COR-L47 (cell line): ENCODE measurements around the gene GATAD2A.

Experiments used
- DNase-seq: peaks from one replicate; lab custom pipeline; 2025; lab: John Stamatoyannopoulos, UW

The GATAD2A gene

GRCh38 chr19:19421299-19421696 is 15.8 kb downstream of the GATAD2A start:
- DNase-seq, result no peak

GRCh38 chr19:19422156-19422555 is 16.7 kb downstream of the GATAD2A start:
- no peak for DNase-seq

- DNase-seq, result no peak
Observed at GRCh38 chr19:19423322-19423721, 17.8 kb downstream of the GATAD2A start.

GRCh38 chr19:19425170-19425875 is 19.8 kb downstream of the GATAD2A start:
- DNase-seq, result no peak

GRCh38 chr19:19426216-19426615 is 20.7 kb downstream of the GATAD2A start:
- no peak for DNase-seq

- no peak for DNase-seq
Observed at GRCh38 chr19:19426799-19427198, 21.3 kb downstream of the GATAD2A start.

GRCh38 chr19:19427302-19427701 is 21.8 kb downstream of the GATAD2A start:
- DNase-seq, result no peak

- DNase-seq, result no peak
Observed at GRCh38 chr19:19427944-19428343, 22.5 kb downstream of the GATAD2A start.

GRCh38 chr19:19428746-19429145 is 23.3 kb downstream of the GATAD2A start:
- DNase-seq, result no peak

GRCh38 chr19:19429361-19429760 is 23.9 kb downstream of the GATAD2A start:
- no peak for DNase-seq

- DNase-seq, result no peak
Observed at GRCh38 chr19:19432732-19433131, 27.3 kb downstream of the GATAD2A start.

GRCh38 chr19:19433666-19434213 is 28.3 kb downstream of the GATAD2A start:
- no peak for DNase-seq

- DNase-seq, result no peak
Observed at GRCh38 chr19:19434483-19435045, 29.1 kb downstream of the GATAD2A start.

GRCh38 chr19:19436137-19436691 is 30.7 kb downstream of the GATAD2A start:
- no peak for DNase-seq

- no peak for DNase-seq
Observed at GRCh38 chr19:19438366-19439175, 33.1 kb downstream of the GATAD2A start.

- DNase-seq, result no peak
Observed at GRCh38 chr19:19439176-19439482, 33.7 kb downstream of the GATAD2A start.

- no peak for DNase-seq
Observed at GRCh38 chr19:19443283-19443682, 37.8 kb downstream of the GATAD2A start.

- DNase-seq, result no peak
Observed at GRCh38 chr19:19443902-19444680, 38.6 kb downstream of the GATAD2A start.

GRCh38 chr19:19444681-19445155 is 39.2 kb downstream of the GATAD2A start:
- DNase-seq, result no peak

GRCh38 chr19:19445288-19445687 is 39.8 kb downstream of the GATAD2A start:
- no peak for DNase-seq

- DNase-seq, result no peak
Observed at GRCh38 chr19:19445911-19446361, 40.5 kb downstream of the GATAD2A start.
